GM19395 (cell line): ENCODE data around the gene VPS13C.

Experiments used
- ATAC-seq: cut with Tn5 transposase; IDR thresholded peaks from one replicate; pipeline ENCODE4 v1.9.1; 2021; ENCODE audit warnings: mild to moderate bottlenecking, moderate library complexity; ENCODE audit not compliant: unreplicated experiment

The VPS13C gene

DNA sequence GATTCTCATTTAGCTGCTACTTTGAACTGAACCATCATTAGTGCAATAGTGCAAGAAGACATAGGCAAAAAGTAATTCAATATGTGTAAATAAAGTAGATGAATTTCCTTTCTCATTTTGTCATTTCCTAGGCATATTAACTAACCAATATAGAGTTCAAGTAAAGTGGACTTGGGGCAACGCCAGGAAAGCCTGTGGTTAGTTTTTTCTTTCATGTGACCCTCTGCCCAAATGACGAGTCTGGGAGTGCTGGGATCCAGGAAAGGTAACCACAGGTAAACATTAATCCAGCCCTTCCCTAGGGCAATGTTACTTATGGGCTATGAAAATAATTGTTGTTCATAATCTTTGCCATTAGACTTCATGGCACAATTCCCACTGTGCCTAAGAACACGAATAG lies 181.0 kb downstream of the VPS13C start:
- no peak for ATAC-seq

DNA sequence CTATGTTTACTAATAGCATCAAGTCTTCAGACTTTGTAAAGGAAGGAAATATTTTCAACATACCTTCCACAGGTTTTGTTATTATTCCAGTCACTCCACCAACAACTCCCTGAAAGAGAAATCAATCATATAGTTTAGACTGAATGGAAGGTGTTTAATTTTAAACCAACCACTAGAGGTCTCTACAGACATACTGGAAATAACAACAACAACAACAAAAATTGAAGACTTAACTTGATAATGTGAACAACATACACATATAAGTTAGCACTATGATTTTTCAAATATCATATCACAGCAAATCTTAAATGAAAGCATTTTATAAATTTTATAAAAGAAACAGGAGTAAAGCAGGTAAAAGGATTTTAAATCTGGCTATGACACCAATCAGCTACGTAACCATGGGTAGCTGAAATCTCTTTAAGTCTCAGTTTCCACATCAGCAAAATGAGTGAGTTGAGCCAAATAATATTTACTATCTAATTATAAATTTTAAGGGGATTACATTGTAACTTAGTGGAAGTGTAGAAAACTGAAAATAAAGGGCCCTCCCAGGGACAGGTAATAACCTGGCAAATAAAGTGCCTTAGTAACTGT lies 188.2 kb downstream of the VPS13C start:
- ATAC-seq = no peak

DNA sequence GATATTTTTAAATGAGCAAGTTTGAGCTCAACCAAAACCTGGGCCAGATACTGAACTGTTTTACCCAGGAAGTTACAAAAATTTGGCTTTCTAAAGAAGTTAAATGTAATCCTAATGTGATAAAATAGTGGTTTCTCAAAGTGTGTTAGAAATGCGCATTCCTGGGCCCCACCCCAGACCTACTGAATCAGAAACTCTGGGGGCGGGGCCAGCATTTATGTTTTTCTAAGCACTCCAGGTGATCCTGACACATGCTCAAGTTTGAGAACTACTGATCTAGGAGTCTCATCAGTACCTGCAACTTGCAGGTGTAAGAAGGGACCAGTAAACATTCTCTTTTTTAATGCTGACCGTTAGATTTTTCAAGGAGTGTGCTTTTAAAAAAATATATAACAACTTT lies 190.6 kb downstream of the VPS13C start:
- ATAC-seq = no peak

DNA sequence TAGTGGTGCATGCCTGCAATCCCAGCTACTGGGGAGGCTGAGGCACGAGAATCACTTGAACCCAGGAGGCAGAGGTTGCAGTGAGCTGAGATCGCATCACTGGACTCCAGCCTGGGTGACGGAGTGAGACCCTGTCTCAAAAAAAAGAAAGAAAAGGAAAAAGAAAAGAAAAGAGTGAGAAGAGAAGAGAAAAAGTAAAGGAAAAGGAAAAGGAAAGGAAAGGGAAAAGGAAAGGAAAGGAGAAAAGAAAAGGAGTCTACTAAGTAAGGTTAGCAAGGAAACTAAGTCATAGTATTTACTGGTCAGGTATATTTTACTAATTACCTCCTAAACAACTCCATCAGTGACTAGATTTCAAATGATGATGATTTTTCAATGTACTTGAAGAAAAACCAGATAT lies 198.3 kb downstream of the VPS13C start:
- ATAC-seq = no peak

DNA sequence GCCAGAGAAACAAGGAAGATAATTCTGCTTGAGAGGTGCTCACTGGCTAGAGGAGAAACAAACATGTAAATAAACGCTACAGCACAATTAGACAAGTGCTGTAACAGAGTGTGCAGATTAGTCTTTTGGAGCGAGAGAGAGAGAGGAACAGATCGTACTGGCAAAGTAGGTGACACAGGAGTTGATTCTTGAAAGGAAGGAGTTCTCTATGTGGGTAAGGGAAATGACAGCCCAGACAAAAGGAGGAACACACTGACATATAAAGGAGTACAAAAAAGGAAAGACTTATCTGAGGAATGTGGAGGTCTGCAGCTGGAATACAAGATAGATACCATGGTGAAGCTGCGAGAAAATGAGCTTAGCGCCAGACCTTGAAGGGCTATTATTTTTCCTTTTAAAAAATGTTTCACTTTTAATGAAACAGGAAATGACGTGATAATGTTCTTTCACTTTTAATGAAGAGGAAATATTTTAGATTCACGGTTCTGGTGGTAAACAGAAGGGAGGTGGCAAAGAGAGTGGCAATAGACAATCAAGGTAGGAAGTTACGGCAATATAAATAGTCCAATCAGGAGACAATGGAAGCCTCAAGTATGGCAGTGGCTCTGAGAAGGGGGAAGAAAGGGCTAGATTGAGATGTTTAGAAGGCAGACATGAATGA lies 202.9 kb downstream of the VPS13C start:
- ATAC-seq = no peak

DNA sequence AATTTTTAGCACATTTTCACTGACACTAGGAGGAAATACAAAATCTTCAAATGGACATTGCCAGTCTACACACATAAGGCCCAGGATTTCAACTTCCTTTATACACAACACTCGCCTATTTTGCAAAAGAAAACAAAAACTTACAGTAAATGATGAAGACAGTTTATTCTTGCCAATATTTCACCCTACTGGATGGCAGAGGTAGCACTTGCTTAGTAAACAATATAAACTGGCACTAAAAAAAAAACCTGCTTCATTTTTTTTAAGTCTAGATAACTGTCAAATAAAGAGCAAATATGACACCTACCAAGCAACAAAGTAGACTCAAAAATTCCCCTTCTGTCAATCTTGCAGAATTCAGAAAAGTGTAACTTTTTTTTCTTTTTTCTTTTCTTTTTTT lies 204.0 kb downstream of the VPS13C start:
- no peak for ATAC-seq

DNA sequence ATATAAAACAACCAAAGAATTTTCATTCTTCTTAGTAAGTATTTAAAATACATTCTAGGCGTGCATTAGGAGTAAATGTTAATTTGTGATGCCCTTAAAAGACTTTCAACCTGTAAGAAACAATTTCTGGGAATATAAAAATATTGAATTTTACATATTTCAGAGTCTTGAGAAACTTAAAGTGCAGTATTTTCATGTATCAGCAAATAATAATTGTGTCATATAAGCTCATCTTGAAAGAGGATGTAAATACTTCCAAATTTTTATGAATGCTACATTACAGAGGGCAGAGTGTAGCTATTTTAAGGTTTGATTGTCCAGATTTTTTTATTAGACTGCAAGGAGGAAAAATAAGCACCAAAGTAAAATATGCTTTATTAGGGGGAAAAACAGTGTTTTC lies 207.1 kb downstream of the VPS13C start:
- no peak for ATAC-seq

DNA sequence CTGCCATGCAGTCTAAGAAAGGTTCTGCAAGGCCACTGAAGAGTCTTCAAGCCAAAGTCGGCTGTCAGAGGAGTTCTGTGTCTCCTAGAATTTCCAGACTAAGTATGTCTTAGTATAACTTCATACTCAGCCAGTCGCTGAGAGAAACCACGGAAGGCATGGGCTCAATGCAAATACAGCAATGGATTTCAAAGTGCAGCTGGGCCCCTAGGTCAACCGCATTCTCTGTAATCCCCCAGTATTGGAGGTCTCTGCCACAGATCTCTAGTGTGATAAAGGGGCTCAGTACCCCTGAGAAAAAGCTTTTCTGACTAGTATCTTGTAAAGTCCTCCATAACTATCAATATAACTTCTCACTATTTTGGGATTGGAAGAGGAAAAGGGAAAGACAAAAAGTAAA lies 208.3 kb downstream of the VPS13C start:
- no peak for ATAC-seq

DNA sequence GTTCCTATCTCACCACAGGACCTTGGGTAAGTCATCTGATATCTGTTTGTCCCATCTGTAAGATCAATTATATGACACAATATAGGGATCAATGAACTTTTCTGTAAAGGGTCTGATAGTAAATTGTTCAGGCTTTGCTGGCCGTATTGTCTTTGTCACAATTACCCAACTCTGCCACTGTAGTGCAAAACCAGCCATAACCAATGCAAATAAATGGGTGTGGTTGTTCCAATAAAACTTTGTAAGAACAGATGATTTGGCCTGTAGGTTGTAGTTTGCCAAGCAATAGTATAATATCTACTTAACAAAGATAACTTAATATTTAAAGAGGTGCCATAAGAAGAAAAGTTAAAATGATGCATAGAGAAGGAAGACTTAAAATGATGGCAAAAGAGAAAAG lies 210.8 kb downstream of the VPS13C start:
- no peak for ATAC-seq

DNA sequence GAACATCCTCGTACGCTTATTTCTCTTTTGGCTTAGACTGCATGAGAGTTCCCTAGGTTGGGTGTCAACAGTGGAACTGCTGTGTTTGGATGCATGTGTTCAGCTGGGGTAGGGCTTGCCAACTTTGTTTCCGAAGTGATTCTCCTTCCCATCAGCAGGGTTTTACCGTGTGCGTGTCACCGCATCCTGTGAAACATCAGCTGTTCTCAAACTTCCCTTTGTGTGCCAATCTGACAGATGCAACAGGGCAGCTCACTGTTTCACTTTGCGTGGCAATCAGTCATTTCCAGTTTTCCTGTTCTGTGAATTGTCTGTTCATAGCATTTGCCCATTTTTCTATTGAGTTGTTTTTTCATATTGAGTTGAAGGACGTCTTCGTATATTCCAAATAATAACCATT lies 218.8 kb downstream of the VPS13C start:
- ATAC-seq = no peak

DNA sequence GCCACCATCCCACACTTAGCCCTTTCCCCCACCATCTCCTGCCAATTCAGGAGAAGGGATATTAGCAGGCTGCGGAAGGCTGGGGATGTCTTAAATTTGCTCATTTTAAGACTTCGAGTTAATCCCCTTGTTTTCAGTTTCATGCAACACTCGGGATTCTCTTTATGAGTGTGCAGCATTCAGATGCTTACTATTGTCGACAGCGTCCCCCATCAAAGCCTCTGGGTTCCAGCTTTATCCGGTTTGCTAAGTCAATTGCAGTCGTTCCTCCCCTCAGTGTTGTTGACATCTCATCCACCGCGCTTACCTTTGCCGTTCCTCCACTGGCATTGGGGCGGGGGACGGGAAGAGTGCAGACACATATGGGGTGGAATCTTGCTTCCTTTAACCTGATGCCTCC lies 220.2 kb downstream of the VPS13C start:
- ATAC-seq = no peak

DNA sequence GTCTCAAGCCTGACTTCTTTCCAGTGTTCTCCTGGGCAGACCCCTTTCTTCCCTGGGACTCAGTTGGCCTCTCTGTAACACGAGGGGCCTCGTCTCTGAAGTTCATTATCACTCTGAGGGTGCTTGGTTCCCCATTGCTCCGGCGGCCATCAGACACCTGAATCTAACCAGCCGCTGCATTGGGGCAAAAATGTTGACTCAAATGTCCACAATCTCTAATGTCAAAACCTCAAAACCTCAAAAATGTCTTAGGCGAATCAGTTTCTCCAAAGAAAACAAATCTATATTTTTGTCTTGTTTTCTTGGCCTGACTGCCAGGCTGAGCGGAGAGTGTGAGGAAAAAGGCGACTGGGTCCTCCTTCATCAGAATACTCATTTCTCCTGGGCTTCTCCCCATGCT lies 220.7 kb downstream of the VPS13C start:
- no peak for ATAC-seq

DNA sequence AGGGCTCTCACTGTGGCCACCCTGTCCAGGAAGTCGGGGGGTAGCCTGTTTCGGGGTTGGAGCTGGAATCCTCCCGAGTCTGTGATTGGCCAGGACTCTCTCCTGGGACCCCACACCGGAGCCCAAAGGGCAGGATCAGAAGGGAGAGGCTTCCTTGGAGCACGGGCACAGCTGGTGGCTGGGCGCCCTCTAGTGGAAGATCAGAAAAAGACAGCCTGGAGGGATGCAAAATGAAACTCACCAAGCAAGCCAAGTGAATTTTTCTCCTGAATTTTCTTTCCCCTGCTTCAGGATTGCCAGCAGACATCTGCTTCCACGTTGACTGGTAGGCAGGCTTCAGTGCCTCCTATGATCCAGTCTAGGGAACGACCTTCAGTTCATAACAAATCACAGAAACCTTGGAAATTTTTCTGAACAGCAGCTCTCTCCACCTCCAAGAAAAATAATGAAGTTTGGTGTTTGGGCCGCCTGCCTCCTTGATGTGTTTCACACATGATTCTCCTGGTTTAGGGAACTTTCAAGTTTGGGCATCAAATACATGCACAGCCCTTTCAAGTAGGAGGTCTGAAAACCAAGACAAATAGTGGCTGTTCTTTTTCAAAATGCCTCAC lies 224.6 kb downstream of the VPS13C start:
- ATAC-seq = no peak

DNA sequence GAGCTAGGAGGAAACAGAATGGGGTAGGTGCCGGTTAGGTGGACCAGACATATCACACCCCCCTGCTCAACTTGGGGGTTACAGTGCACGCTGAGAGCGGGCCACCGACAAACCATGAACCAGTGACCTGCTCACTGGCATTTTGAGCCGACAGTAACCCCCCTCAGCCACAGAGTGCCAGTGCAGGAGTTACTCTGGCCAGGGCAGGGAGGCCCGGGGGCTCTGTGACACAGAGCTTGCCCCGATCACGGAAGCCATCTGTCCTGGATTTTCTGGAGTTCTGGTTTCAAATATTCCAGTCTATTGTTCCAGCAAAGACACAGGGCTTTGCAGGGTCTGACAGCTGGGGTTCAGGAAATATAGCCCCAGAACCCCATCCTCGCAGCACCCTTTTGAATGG lies 225.2 kb downstream of the VPS13C start:
- no peak for ATAC-seq

DNA sequence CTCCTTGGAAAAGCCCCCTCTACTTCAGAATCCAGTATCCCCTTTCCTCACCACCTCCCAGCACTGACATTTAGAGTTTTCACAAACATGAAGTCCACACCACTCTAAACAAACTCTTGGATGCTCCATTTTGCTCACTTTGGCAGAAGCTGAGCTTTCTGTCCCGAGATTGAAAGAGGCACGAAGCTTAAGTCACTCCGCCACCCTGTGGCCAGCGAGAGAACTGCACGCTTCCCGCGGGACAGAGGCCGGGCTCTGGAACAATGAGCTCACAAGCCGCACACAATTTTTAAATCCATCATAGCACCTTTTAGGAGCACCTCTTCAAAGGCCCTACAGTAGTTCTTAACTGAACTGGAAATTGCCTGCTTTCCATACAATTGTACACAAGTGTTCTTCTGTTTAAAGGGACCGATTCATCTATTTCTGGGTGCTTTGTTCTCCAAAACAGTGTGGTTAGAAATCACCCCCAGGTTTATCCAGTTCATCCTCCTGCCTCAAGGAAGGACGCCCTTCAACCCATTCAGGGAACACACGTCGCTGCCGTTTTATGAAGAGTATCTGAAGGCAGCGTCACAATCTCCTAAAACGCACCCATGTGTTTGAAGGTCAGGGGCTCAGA lies 226.1 kb downstream of the VPS13C start:
- peak; percentile 80 for ATAC-seq

DNA sequence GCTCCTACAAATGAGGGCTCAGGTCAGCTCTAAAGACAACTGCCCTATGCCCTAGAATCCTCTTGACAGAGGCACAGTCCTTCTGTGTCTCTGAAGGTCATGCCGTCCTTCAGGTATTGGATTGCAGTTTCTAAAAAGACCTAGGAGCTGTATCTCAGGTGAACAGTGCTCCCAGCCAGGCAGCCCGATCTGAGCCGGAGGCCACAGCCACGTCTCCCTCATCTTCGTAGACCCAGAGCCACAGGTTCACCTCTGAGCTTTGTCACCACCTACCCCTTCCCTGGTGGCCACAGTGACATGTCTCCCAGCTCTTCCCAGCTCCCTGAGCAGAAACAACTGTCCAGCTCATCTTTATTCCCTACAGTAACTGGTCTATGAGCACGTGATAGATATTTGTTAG lies 228.0 kb downstream of the VPS13C start:
- no peak for ATAC-seq

DNA sequence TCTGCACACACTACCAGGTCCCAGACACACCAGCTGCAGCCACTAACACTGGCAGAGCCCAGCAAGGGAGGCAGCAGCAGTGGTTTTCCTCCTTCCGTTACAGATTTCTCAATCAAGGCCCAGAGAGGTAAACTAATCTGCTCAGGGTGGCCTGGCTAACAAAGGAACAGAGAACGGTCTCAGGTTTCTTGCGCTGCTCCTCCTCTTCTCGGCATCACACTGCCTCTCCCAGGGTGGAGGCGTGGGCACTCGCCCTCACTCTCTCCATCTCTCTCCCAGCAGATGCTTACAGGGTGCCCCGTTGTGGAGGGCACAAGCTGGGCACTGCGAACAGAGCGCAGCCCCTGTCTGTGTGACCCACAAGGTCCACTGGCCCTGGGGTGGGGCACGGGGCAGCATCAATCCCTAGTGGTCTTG lies 228.7 kb downstream of the VPS13C start:
- ATAC-seq = no peak

DNA sequence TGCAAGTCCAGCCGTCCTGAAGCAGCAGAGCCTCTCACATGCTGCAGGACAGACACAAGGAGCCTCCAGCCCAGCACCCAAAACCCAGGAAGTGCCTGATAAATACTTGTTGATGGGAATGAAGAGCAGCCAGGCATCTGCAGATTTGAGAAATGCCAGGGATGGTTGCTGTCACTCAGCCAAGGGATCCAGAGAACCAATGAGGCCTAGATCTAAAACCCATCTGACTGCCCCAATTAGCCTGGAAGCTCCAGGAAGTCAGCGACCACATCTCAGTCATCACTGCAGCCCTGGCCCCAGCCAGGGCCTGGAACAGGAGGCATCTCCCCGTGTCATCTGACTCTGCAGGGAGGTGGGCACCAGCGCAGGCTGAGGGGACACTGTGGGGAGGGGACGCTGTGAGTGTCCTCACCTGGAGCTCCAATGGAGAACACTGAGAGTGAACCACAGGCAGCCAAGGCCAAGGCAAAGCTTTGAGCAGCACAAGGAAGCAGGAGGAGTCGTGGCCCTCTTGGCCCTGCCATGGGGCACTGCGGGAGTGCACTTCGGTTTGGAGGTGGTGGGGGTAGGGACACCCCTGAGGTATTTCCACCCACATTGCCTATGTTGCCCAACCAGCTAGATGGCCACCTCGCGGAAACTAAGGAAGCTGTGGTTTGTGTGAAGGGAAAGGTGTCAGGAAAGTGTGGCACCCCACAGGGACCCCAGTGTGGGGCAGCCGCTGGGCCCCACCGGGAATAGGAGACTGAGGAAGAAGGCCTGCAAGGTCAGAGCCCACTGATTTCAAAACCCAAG lies 229.5 kb downstream of the VPS13C start:
- no peak for ATAC-seq

DNA sequence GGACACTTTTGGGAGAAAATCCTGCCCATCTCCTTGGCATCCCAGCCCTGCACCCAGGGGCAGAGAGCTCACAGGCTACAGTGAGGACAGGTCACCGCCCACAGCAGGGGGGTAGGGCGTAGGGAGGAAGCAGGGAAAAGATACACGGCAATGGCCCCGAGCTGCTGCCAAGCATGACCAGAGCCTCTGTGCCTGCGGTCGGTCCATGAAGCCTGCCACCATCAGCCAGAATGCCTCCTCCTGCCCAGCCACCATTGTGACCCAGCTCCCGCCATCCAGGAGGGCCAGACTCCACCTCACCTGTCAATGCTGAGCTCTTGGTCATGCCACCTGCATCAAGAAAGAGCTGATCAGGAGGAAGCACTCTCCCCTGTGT lies 230.7 kb downstream of the VPS13C start:
- ATAC-seq = no peak

DNA sequence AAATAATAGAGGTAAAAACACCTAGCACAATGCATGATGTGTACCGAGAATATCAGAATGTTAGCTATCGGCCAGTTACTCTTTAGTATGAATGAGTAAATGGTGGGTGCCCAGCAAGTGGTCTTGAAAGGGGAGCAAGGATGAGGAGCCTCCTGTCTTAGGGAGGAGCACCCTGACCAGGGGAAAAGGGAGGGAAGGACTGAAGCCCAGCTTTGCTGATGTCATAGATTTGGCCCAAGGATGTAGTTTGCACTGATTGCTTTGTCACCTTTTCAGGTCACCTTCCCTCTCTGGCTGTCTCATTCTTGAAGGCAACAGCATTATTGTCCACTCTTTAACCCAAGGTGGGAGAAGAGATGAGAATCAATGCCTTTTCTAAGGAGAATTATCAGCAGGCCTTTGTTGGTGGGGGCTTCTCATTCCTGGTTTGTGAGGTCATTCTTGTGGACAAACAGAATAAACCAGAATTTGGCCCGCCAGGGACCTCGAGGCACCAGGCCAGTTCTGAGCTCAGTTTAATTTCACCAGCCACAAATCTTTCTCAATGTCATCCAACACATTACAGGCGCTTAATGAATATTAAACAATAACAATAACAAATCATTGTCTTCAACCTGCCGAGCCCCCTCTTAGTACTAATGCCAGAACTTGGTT lies 231.3 kb downstream of the VPS13C start:
- no peak for ATAC-seq

DNA sequence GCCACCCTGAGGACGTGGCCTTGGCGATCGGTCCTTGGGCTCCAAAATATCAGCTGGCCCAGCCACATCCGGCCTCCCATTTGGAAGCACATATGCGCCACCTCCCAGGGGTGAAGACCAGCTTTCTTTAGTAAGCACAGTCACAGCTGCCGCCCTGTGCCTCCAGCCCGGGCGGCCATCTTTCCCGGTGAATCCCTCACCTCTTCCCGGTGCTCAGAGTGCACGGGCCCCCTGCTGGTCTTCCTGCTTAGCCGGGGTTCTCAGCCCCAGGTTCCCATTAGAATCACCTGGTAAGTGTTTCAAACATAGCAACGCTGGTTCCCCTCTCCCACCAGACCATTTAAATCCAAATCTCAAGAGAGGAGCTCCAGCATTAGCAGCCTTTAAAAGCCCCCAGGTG lies 232.2 kb downstream of the VPS13C start:
- ATAC-seq = no peak
